COLO829 (cell line): Measurements from ENCODE around the gene HDAC8.
A peak's percentile ranks its signal among the peaks of the same experiment; 100 is the strongest.
"Not testable (repeated sequence)": the region's sequence is repeated elsewhere in the genome, so short reads cannot be mapped to it uniquely, and the experiment has no call there.

Experiments used
- DNase-seq: peaks from one replicate; pipeline ENCODE4 v3.0.0; 2012; ENCODE audit warnings: low spot score

Gene HDAC8

GRCh38 chrX:72461288-72461687 is 111.4 kb downstream of the HDAC8 start:
- DNase-seq: peak; percentile 9

GRCh38 chrX:72460715-72461114 is 111.9 kb downstream of the HDAC8 start:
- DNase-seq: no peak

GRCh38 chrX:72449034-72449433 is 123.6 kb downstream of the HDAC8 start:
- not testable (repeated sequence) for DNase-seq

GRCh38 chrX:72440764-72441163 is 131.9 kb downstream of the HDAC8 start:
- DNase-seq: not testable (repeated sequence)

GRCh38 chrX:72436010-72436409 is 136.6 kb downstream of the HDAC8 start:
- DNase-seq: no peak

- DNase-seq: peak; percentile 87
These were observed 142.2 kb downstream of the HDAC8 start for GRCh38 chrX:72430405-72430968.

GRCh38 chrX:72421797-72422196 is 150.8 kb downstream of the HDAC8 start:
- DNase-seq: no peak

GRCh38 chrX:72409993-72410392 is 162.7 kb downstream of the HDAC8 start:
- DNase-seq: no peak

- no peak for DNase-seq
These were observed 163.8 kb downstream of the HDAC8 start for GRCh38 chrX:72408885-72409284.

- not testable (repeated sequence) for DNase-seq
These were observed 167.5 kb downstream of the HDAC8 start for GRCh38 chrX:72405136-72405535.

- no peak for DNase-seq
These were observed 170.0 kb downstream of the HDAC8 start for GRCh38 chrX:72402614-72403013.

GRCh38 chrX:72399816-72400215 is 172.8 kb downstream of the HDAC8 start:
- DNase-seq: no peak

GRCh38 chrX:72396117-72396516 is 176.5 kb downstream of the HDAC8 start:
- DNase-seq: no peak

GRCh38 chrX:72395237-72395636 is 177.4 kb downstream of the HDAC8 start:
- peak; percentile 8 for DNase-seq

GRCh38 chrX:72394518-72395170 is 178.0 kb downstream of the HDAC8 start:
- peak; percentile 17 for DNase-seq

GRCh38 chrX:72393836-72394517 is 178.7 kb downstream of the HDAC8 start:
- DNase-seq: no peak

GRCh38 chrX:72392816-72393800 is 179.5 kb downstream of the HDAC8 start:
- no peak for DNase-seq

GRCh38 chrX:72392042-72392441 is 180.6 kb downstream of the HDAC8 start:
- no peak for DNase-seq

- no peak for DNase-seq
These were observed 185.4 kb downstream of the HDAC8 start for GRCh38 chrX:72387247-72387646.

- no peak for DNase-seq
These were observed 190.4 kb downstream of the HDAC8 start for GRCh38 chrX:72382202-72382595.

- peak; percentile 42 for DNase-seq
These were observed 191.0 kb downstream of the HDAC8 start for GRCh38 chrX:72381439-72382201.
